ENCODE data around the gene ITGB8. TPM values are rescaled to one million over a fixed set of nuclear protein-coding genes. Genes with fewer than 3 reads are reported as not detected.

ITGB8 gene
- total RNA-seq, 1 experiment from 2014 or later, result 2.4 TPM

- H4K20me1 ChIP-seq (ENCODE audit: insufficient read depth), result no peaks in the 10 kb centered on the region
- RAD21 ChIA-PET (ENCODE audit: low non-redundant PET in 1 of 2, low total read pairs in 2 of 2, uncharacterized antibody in 2 of 2, unreplicated experiment in 2 of 2), result no interaction called here
- no peaks in the 10 kb centered on the region for H3K9me2 ChIP-seq (ENCODE audit: insufficient read depth)
- H2AFZ ChIP-seq (ENCODE audit: low read depth, low read length, poor library complexity, severe bottlenecking), result no peak overlapping the region
- ATAC-seq (no peak), DNase-seq (ENCODE audit: low read depth, low spot score) (no peak)
- no peak for TF ChIP-seq CTCF (IDR thresholded peaks at IDR 0.05 in 2 of 3, conservative IDR thresholded peaks at IDR 0.05 in 1 of 3; ENCODE audit: borderline replicate concordance in 1 of 3, insufficient read depth in 1 of 3, low read depth in 2 of 3, low read length in 2 of 3)
- TF ChIP-seq EZH2phosphoT487 (IDR thresholded peaks at IDR 0.05; ENCODE audit: borderline replicate concordance), result no peak
- TF ChIP-seq SP1 (IDR thresholded peaks at IDR 0.05; ENCODE audit: low read depth), result no peak
- TF ChIP-seq ZBTB33 (IDR thresholded peaks at IDR 0.05; ENCODE audit: extremely low read depth, insufficient replicate concordance, low read length), result no peak
- TF ChIP-seq POLR2AphosphoS5 (IDR thresholded peaks at IDR 0.05; ENCODE audit: low read depth, low read length), result no peak
- no peak for TF ChIP-seq CBX3 (IDR thresholded peaks at IDR 0.05; ENCODE audit: low read depth)
- CTCF ChIA-PET, result no interaction called here
- no peak overlapping the region for H3K4me3 ChIP-seq (replicated peaks in 1 of 2; ENCODE audit: low read depth in 1 of 2, low read length in 2 of 2)
- POLR2A ChIA-PET, result no interaction called here
- no peaks in the 10 kb centered on the region for H3K27me3 ChIP-seq (ENCODE audit: insufficient read depth, low read length)
- BruUV-seq (replicated peaks), result no TSS peak
- H3K79me2 ChIP-seq (ENCODE audit: insufficient read depth, low read length), result no peaks in the 10 kb centered on the region
- H3K9me3 ChIP-seq (ENCODE audit: control insufficient read depth in 1 of 2, insufficient read depth in 1 of 2, low read depth in 1 of 2, low read length in 2 of 2), result no peaks in the 10 kb centered on the region
- H3K27ac ChIP-seq (ENCODE audit: low read depth, low read length), result no peak overlapping the region
- H3K4me1 ChIP-seq (ENCODE audit: control insufficient read depth in 1 of 2, insufficient read depth in 2 of 2, low read length in 2 of 2), result peaks cover 28 to 33% of the 10 kb centered on the region in 2 experiments
- H3K9ac ChIP-seq (ENCODE audit: low read length), result no peak overlapping the region
- no peaks in the 10 kb centered on the region for H3K36me3 ChIP-seq (ENCODE audit: control insufficient read depth in 1 of 2, insufficient read depth in 2 of 2, low read length in 2 of 2)
- no peak overlapping the region for H3K4me2 ChIP-seq (ENCODE audit: low read length)
- intact Hi-C loops (cut with micrococcal nuclease), result loop anchor here (5.0 kb wide), 1 partner anchor 138 kb away; the partner anchor contains the start of gene MACC1
Observed at GRCh38 chr7:20354610-20355528, 24.2 kb downstream of the ITGB8 start.
